Fibroblast of lung (primary cell): ENCODE results near the gene CFAP58.

Source experiments
- CTCF ChIP-seq, 2 donors: IDR thresholded peaks in 1 of 2; conservative IDR thresholded peaks in 1 of 2; 1 replicate in 1 of 2; 2 replicates in 1 of 2; pipeline ENCODE4 v1.5.1; 2011 to 2012; ENCODE audit warnings: low read length in 2 of 2, control low read depth in 1 of 2, inconsistent platforms in 1 of 2, low read depth in 1 of 2, mild to moderate bottlenecking in 1 of 2
- EZH2 ChIP-seq: IDR thresholded peaks from 2 replicates; pipeline ENCODE4 v1.5.1; 2012; ENCODE audit warnings: low read length, control low read depth, mild to moderate bottlenecking; ENCODE audit errors: missing control alignments

GRCh38 chr10:104322416-104322782, 31.2 kb upstream of the CFAP58 start:
- no peak for TF ChIP-seq CTCF (conservative IDR thresholded peaks at IDR 0.05 in 1 of 2, IDR thresholded peaks at IDR 0.05 in 1 of 2; ENCODE audit: low read depth in 1 of 2, low read length in 2 of 2)
- no peak for TF ChIP-seq EZH2
